Activated gamma-delta T cell treated with anti-CD3 and anti-CD28 coated beads, Interleukin-2, amount 50 U/mL, for 16 hours (primary cell): ENCODE measurements around the gene ARHGEF4.

ENCODE experiments used
- DNase-seq: peaks from one replicate; pipeline ENCODE4 v3.0.0-alpha.2; 2020; ENCODE audit warnings: low read depth

The ARHGEF4 gene

DNA sequence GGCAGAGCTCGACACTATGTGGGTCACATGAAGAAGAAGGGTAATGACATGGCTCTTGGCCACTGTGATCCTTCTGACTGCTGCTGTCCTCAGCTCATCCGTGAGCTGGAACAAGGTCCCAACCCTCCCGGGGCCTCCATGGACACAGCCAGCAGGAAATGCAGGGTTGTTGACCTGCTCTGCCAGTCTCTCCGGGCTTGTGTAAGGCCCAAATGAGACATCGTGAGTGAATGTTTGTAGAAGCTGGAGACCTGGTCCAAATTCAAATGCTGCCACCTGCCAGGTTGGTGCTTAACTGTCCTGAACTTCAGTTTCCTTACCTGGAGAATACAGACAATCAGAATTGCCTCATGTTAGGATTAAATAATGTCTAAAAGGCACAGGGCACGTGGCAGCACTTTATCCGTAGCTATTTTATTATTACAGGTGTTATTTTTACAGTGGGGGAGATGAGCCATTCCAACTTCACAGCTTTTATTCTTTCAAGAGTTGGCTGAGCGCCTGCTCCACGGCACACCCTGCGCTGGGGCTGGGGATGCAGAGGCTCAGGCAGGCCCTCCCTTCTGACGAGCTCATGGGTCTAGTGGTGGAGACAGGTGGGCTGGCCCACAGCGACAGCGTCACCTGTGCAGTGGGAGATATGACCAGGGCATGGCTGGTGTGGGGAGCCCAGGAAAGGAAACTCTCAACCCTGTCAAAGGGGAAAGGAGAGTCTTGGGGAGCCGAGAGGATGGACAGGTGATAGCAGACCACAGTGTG is 15.1 kb downstream of the ARHGEF4 start:
- no peak for DNase-seq

DNA sequence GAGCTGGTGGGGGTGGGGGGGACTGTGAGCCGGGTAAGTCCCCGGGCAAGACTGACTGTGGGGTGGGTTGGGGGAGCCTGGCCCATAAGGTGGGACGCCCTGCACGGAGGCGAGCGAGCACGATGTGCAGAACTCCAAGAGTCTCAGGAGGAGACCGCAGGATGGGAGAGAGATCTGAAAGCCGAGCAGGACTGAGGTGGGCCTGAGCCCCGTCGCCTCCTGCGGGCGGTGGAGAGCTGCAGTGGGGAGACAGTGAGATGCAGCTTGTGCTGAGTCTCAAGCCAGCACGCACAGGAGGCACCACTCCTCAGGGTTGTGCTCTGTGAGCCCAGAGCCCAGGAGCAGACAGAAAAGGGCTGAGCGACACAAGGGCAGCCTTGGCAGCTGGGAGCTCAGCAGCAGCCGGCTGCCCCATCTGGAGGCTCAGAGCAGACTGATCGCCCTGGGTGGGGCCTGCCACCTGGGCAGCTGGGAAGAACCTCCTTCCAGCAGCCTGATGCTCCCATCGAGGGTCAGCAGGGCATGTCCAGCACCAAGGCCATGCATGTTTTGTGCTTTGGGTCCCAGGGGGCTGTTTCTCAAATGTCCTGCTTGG is 15.9 kb downstream of the ARHGEF4 start:
- no peak for DNase-seq

GRCh38 chr2:130853391-130853790 is 16.7 kb downstream of the ARHGEF4 start:
- no peak for DNase-seq

DNA sequence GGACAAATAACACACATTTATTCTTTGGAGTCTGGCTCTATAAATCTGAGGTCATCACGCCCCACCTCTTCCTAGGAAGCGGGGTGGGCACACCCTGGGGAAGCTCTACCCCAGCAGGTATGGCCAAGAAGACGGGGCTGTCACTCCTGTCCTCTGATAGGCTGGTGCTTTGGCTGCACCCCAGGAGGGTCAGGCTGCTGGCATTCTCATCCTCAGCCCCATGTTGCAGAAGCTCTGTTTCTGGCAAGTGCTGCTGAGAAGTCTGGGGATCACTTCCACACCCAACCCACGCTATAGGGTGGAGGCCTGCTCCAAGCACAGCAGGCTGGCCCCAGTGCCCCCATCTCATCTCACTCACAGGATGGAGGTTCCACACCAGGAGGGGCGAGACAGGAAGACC is 17.6 kb downstream of the ARHGEF4 start:
- DNase-seq = no peak

GRCh38 chr2:130864830-130865800 is 28.4 kb downstream of the ARHGEF4 start:
- DNase-seq = no peak

GRCh38 chr2:130869441-130870160 is 32.9 kb downstream of the ARHGEF4 start:
- DNase-seq = no peak

DNA sequence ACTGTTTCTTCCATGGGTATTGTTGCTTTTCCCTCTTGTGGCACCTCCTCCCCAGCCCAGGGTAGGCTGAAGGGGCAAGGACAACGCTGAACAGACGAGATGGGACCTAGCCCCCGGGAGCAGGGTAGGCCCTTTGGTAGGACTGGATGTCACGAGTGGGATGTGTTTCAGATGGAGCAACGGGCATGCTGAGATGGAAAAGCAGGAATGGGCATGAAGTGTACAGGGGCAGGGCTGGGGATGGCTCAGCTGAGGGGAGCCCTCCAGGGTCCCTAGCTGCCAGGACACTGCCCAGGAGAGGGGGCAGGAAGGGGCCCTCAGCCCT is 33.4 kb downstream of the ARHGEF4 start:
- no peak for DNase-seq

DNA sequence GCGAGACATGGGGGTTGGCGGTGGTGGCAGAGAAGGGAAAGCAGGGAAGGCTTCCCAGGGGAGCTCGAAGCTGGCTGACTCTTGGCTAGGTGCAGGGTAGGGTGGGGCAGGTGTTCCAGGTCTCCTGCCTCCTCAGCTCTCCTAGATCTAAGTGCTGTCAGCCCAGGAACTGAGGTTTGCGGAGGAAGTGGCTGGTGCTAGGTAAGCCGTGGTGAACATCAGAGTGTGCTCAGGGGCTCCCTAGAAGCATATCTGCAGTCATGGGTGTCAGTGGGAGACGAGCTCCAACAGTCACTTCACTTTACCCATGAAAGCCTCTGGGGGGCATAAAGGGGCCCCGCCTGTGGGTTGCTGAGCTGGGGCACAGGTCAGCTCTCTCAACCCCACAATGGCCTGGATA is 34.1 kb downstream of the ARHGEF4 start:
- DNase-seq = no peak

GRCh38 chr2:130871843-130872740 is 35.4 kb downstream of the ARHGEF4 start:
- DNase-seq = no peak

DNA sequence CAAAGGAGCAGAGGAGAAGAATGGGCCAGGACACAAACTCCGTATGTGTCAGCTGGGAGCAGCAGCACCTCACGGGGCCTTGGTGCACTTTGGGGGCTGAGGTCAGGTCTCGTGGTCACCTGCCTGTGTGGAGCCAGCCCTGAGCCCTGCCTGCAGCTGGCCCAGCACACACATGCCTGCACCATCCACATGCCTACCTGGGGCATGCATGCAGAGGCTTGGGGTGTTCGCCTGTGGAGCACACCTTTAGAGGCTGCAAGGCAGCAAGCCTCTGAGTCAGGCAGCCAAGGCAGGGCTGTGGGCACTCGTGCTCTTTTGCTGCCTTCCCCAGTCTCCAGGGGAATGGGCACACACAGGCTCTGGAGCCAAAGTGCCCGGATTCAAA is 36.0 kb downstream of the ARHGEF4 start:
- DNase-seq = no peak

DNA sequence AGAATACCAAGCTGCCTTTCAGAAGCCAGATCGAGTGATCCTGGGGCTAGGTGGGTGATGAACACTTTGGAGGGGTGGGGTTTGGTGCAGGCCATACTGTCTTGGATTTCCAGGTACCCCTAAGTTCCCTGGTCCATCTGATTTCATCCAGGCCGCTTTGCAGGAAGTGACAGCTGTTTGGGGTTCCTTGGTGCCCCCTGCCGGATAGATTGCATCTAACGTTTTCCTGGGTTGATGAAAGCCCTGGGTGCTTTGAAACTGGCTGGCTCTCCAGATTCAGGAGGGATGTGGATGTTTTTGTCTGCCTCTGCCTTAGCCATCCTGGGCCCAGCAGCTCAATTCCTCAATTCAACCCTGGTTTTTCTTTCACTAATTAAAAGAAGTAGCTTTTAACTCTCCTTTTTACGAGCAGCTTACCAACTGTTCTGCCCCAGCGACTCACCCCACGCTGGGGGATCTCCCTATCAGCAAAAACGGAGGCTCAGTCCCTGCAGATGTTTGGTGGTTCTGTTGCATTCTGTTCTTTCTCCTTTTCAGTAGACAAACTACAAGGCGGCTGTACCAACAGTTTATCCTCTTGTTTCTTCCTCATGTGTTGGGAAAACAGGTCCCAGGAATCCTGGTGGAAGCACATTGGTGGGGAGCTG is 37.1 kb downstream of the ARHGEF4 start:
- peak; percentile 61 for DNase-seq

- DNase-seq = no peak
Observed at GRCh38 chr2:130874512-130874911, 37.8 kb downstream of the ARHGEF4 start.

DNA sequence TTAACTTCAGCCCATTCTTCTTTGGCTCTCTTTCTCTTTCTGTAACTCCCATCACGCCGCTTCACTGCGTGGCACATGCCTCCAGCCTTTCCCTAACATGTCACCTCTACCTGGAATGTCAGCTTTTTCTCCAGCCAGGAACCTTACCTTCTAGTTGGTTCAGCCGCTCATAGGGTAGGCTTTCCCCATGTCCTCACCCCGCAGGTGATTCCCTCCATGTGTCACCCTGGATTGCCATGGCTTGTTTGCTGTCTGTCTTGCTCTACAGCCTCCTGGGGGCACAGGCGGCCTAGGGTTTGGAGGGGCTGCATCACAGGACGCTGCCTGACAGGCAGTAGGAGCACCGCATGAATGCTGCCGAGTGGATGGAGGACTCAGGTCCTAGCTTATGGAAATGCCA is 39.2 kb downstream of the ARHGEF4 start:
- DNase-seq = no peak

GRCh38 chr2:130877258-130877657 is 40.5 kb downstream of the ARHGEF4 start:
- no peak for DNase-seq

GRCh38 chr2:130878316-130878715 is 41.6 kb downstream of the ARHGEF4 start:
- DNase-seq = no peak

GRCh38 chr2:130878933-130879332 is 42.2 kb downstream of the ARHGEF4 start:
- DNase-seq = no peak

- no peak for DNase-seq
Observed at GRCh38 chr2:130882111-130882690, 45.5 kb downstream of the ARHGEF4 start.

- DNase-seq = no peak
Observed at GRCh38 chr2:130882991-130883390, 46.3 kb downstream of the ARHGEF4 start.

GRCh38 chr2:130883496-130883895 is 46.8 kb downstream of the ARHGEF4 start:
- DNase-seq = no peak

- DNase-seq = no peak
Observed at GRCh38 chr2:130884013-130884412, 47.3 kb downstream of the ARHGEF4 start.
